Nephron (organoid): ENCODE results near the gene SIVA1.

Source experiments
- H3K27ac Mint-ChIP-seq, 3 experiments: 2 replicates each; pipeline ENCODE4 v1.8.0; 2020; ENCODE audit warnings: mixed read lengths in 3 of 3, mild to moderate bottlenecking in 2 of 3, moderate library complexity in 1 of 3
- H3K27me3 Mint-ChIP-seq: 2 replicates; pipeline ENCODE4 v1.8.0; 2021; ENCODE audit warnings: low read depth, mild to moderate bottlenecking, moderate library complexity, mixed read lengths
- H3K36me3 Mint-ChIP-seq: 2 replicates; pipeline ENCODE4 v1.8.0; 2020; ENCODE audit warnings: low read depth, mixed read lengths
- H3K4me1 Mint-ChIP-seq: 2 replicates; pipeline ENCODE4 v1.8.0; 2020; ENCODE audit warnings: mixed read lengths
- H3K4me3 Mint-ChIP-seq, 3 experiments: 2 replicates each; pipeline ENCODE4 v1.8.0; 2020; ENCODE audit warnings: mild to moderate bottlenecking in 3 of 3, mixed read lengths in 3 of 3, moderate library complexity in 2 of 3
- H3K9me3 Mint-ChIP-seq: 2 replicates; pipeline ENCODE4 v1.8.0; 2020; ENCODE audit warnings: mixed read lengths
- CTCF ChIP-seq, 3 experiments: fragments of 200-600 bp; sonication (generic); IDR thresholded peaks; one replicate each; pipeline ENCODE4 v1.5.0; 2021; ENCODE audit warnings: antibody characterized with exemption in 3 of 3; ENCODE audit not compliant: unreplicated experiment in 3 of 3

SIVA1 gene

GRCh38 chr14:104797115-104798044 is 44.4 kb downstream of the SIVA1 start:
- Mint-ChIP-seq H3K4me1 (peaks cover 31% of the 10 kb centered on the region), H3K9me3 (no peaks in the 10 kb centered on the region), H3K36me3 (no peaks in the 10 kb centered on the region), H3K27me3 (peaks cover 6% of the 10 kb centered on the region), H3K27ac (peak overlapping the region in 2 of 3 experiments; percentile 76 to 78), H3K4me3 (peak overlapping the region; percentile 76 to 86 (median 83))
- TF ChIP-seq CTCF (IDR thresholded peaks at IDR 0.05; ENCODE audit: unreplicated experiment in 3 of 3), result no peak

- no peaks in the 10 kb centered on the region for H3K36me3 Mint-ChIP-seq
- H3K27ac Mint-ChIP-seq, result peak overlapping the region; percentile 72 to 91 (median 76)
- peaks cover 10% of the 10 kb centered on the region for H3K27me3 Mint-ChIP-seq
- H3K9me3 Mint-ChIP-seq, result no peaks in the 10 kb centered on the region
- TF ChIP-seq CTCF (IDR thresholded peaks at IDR 0.05; ENCODE audit: unreplicated experiment in 3 of 3), result no peak
- H3K4me1 Mint-ChIP-seq, result peaks cover 21% of the 10 kb centered on the region
- H3K4me3 Mint-ChIP-seq, result peak overlapping the region; percentile 77 to 83 (median 83)
These were observed 45.6 kb downstream of the SIVA1 start for GRCh38 chr14:104798300-104799243.

GRCh38 chr14:104799244-104800014 is 46.5 kb downstream of the SIVA1 start:
- Mint-ChIP-seq H3K27ac (peak overlapping the region; percentile 50 to 91 (median 76)), H3K27me3 (peaks cover 15% of the 10 kb centered on the region), H3K36me3 (no peaks in the 10 kb centered on the region), H3K9me3 (no peaks in the 10 kb centered on the region), H3K4me3 (peak overlapping the region; percentile 77 to 83 (median 83)), H3K4me1 (peaks cover 17% of the 10 kb centered on the region)
- TF ChIP-seq CTCF (IDR thresholded peaks at IDR 0.05; ENCODE audit: unreplicated experiment in 3 of 3), result peak in 2 of 3 experiments; percentile 18 to 27

GRCh38 chr14:104800015-104800770 is 47.2 kb downstream of the SIVA1 start:
- peak overlapping the region; percentile 50 to 91 (median 76) for H3K27ac Mint-ChIP-seq
- no peaks in the 10 kb centered on the region for H3K9me3 Mint-ChIP-seq
- no peaks in the 10 kb centered on the region for H3K36me3 Mint-ChIP-seq
- peak overlapping the region; percentile 77 to 83 (median 83) for H3K4me3 Mint-ChIP-seq
- TF ChIP-seq CTCF (IDR thresholded peaks at IDR 0.05; ENCODE audit: unreplicated experiment in 3 of 3), result peak; percentile 12 to 26 (median 25)
- peaks cover 18% of the 10 kb centered on the region for H3K27me3 Mint-ChIP-seq
- H3K4me1 Mint-ChIP-seq, result peaks cover 15% of the 10 kb centered on the region
